OCI-LY3 (cell line): ENCODE measurements around the gene TLR9.
A peak's percentile ranks its signal among the peaks of the same experiment; 100 is the strongest.

Experiments
- H2AFZ ChIP-seq: fragments of 200-600, 300-600 bp; shearing (Covaris generic); 2 replicates; pipeline ENCODE4 v1.6.0; 2014; ENCODE audit warnings: antibody characterized with exemption, low read depth, low read length
- H3K27ac ChIP-seq: fragments of 200-600, 300-600 bp; sonication (generic); 2 replicates; pipeline ENCODE4 v1.5.1; 2014; ENCODE audit warnings: mild to moderate bottlenecking, low read length, moderate library complexity, mixed read lengths
- H3K27me3 ChIP-seq: fragments of 200-600, 300-600 bp; sonication (generic); 2 replicates; pipeline ENCODE4 v1.6.1; 2014; ENCODE audit warnings: low read depth, low read length, mixed read lengths
- H3K36me3 ChIP-seq: fragments of 200-600, 300-600 bp; sonication (generic); replicated peaks from 2 replicates; pipeline ENCODE3; 2014; ENCODE audit warnings: low read depth, low read length, mixed read lengths
- H3K4me1 ChIP-seq: fragments of 300-600, 200-600 bp; sonication (generic); 2 replicates; pipeline ENCODE4 v1.6.1; 2014; ENCODE audit warnings: low read length, mixed read lengths
- H3K4me2 ChIP-seq: fragments of 200-600, 300-600 bp; sonication (generic); 2 replicates; pipeline ENCODE4 v1.6.1; 2014; ENCODE audit warnings: low read length, mixed read lengths
- H3K4me3 ChIP-seq: fragments of 300-600, 200-600 bp; sonication (generic); 2 replicates; pipeline ENCODE4 v1.5.1; 2014; ENCODE audit warnings: antibody characterized with exemption, mild to moderate bottlenecking, low read length, moderate library complexity
- H3K79me2 ChIP-seq: fragments of 300-600, 200-600 bp; shearing (Covaris generic); 2 replicates; pipeline ENCODE4 v1.6.1; 2014; ENCODE audit warnings: mild to moderate bottlenecking, low read length, mixed read lengths
- H3K9ac ChIP-seq: fragments of 300-600, 200-600 bp; shearing (Covaris generic); 2 replicates; pipeline ENCODE4 v1.6.0; 2014; ENCODE audit warnings: mild to moderate bottlenecking, low read length, moderate library complexity
- H3K9me3 ChIP-seq: fragments of 200-600, 300-600 bp; shearing (Covaris generic); 2 replicates; pipeline ENCODE4 v1.6.1; 2014; ENCODE audit warnings: low read length, mixed read lengths; ENCODE audit not compliant: insufficient read depth
- H4K20me1 ChIP-seq: fragments of 200-600, 300-600 bp; sonication (generic); 2 replicates; pipeline ENCODE4 v1.6.1; 2016; ENCODE audit warnings: low read length, mixed read lengths; ENCODE audit not compliant: insufficient read depth
- CTCF ChIP-seq: fragments of 200-600, 300-600 bp; sonication (generic); IDR thresholded peaks from 2 replicates; pipeline ENCODE4 v1.5.1; 2014; ENCODE audit warnings: antibody characterized with exemption, low read length, low read depth
- EZH2phosphoT487 ChIP-seq: fragments of 200-600 bp; shearing (Covaris generic); IDR thresholded peaks from 2 replicates; pipeline ENCODE4 v1.6.1; 2018; ENCODE audit warnings: antibody characterized with exemption, mixed run types, low read depth

TLR9 gene

GRCh38 chr3:52227766-52228165, 2.3 kb upstream of the TLR9 start:
- peaks cover 17% of the 10 kb centered on the region for H3K36me3 ChIP-seq
- H3K79me2 ChIP-seq = peaks cover 26% of the 10 kb centered on the region
- no peak overlapping the region for H3K27ac ChIP-seq
- H3K9me3 ChIP-seq = no peaks in the 10 kb centered on the region
- H3K4me1 ChIP-seq = peaks cover 25% of the 10 kb centered on the region
- no peak overlapping the region for H3K4me2 ChIP-seq
- TF ChIP-seq EZH2phosphoT487 (no peak), CTCF (no peak)
- H4K20me1 ChIP-seq = peaks cover 6% of the 10 kb centered on the region; the same call in 1 of the 2 replicates
- H3K27me3 ChIP-seq = no peaks in the 10 kb centered on the region
- H2AFZ ChIP-seq = no peak overlapping the region
- no peak overlapping the region for H3K4me3 ChIP-seq
- H3K9ac ChIP-seq = no peak overlapping the region

GRCh38 chr3:52227117-52227516, 1.7 kb upstream of the TLR9 start:
- no peak overlapping the region for H3K4me2 ChIP-seq
- H3K9me3 ChIP-seq = no peaks in the 10 kb centered on the region
- peaks cover 33% of the 10 kb centered on the region for H3K79me2 ChIP-seq
- H3K9ac ChIP-seq = no peak overlapping the region
- H3K4me3 ChIP-seq = no peak overlapping the region
- H4K20me1 ChIP-seq = peaks cover 9% of the 10 kb centered on the region; the same call in 1 of the 2 replicates
- H3K4me1 ChIP-seq = peaks cover 25% of the 10 kb centered on the region
- peak; percentile 25; the same call in 1 of the 2 replicates for TF ChIP-seq CTCF
- TF ChIP-seq EZH2phosphoT487 = no peak
- no peak overlapping the region for H2AFZ ChIP-seq
- H3K27me3 ChIP-seq = no peaks in the 10 kb centered on the region
- peaks cover 18% of the 10 kb centered on the region for H3K36me3 ChIP-seq
- no peak overlapping the region; the same call in 1 of the 2 replicates for H3K27ac ChIP-seq

- Histone ChIP-seq H3K79me2 (peaks cover 41% of the 10 kb centered on the region), H3K27ac (peak overlapping the region; percentile 82), H4K20me1 (peaks cover 17% of the 10 kb centered on the region), H2AFZ (no peak overlapping the region), H3K9ac (peak overlapping the region; percentile 77), H3K27me3 (no peaks in the 10 kb centered on the region), H3K36me3 (peaks cover 26% of the 10 kb centered on the region), H3K4me1 (peaks cover 25% of the 10 kb centered on the region), H3K9me3 (no peaks in the 10 kb centered on the region), H3K4me2 (peak overlapping the region; percentile 95), H3K4me3 (peak overlapping the region; percentile 83)
- TF ChIP-seq CTCF (peak; percentile 25), EZH2phosphoT487 (no peak)
Observed at GRCh38 chr3:52226229-52226817, 878 bp upstream of the TLR9 start.

- H3K9me3 ChIP-seq = no peaks in the 10 kb centered on the region
- peak overlapping the region; percentile 82; the same call in 1 of the 2 replicates for H3K27ac ChIP-seq
- H3K27me3 ChIP-seq = no peaks in the 10 kb centered on the region
- no peak overlapping the region for H2AFZ ChIP-seq
- peaks cover 38% of the 10 kb centered on the region for H4K20me1 ChIP-seq
- H3K9ac ChIP-seq = peak overlapping the region; percentile 77
- TF ChIP-seq CTCF = no peak
- no peak for TF ChIP-seq EZH2phosphoT487
- peaks cover 38% of the 10 kb centered on the region for H3K36me3 ChIP-seq
- H3K4me1 ChIP-seq = peaks cover 29% of the 10 kb centered on the region
- peaks cover 62% of the 10 kb centered on the region for H3K79me2 ChIP-seq
- peak overlapping the region; percentile 83 for H3K4me3 ChIP-seq
- H3K4me2 ChIP-seq = peak overlapping the region; percentile 95
Observed at GRCh38 chr3:52223449-52224408, 1.7 kb downstream of the TLR9 start.
